Tibial nerve (tissue), 4 donors: Measurements from ENCODE around the gene PLS1.

Source experiments
- EP300 ChIP-seq, 2 donors: sonication (generic); formaldehyde crosslinking; IDR thresholded peaks; one replicate each; pipeline ENCODE4 v1.6.1; 2017; ENCODE audit warnings: antibody characterized with exemption in 2 of 2, mild to moderate bottlenecking in 1 of 2
- POLR2A ChIP-seq, 2 donors: fragments of 450-650 bp; IDR thresholded peaks; one replicate each; pipeline ENCODE4 v1.6.1; 2017; ENCODE audit warnings: antibody characterized with exemption in 2 of 2, mild to moderate bottlenecking in 2 of 2, moderate library complexity in 2 of 2
- TF ChIP-seq, protein P1 (sequence below), 5 experiments: fragments of 200-600 bp in 3 of 5; fragments of 450-650 bp in 2 of 5; sonication (generic) in 3 of 5; IDR thresholded peaks; one replicate each; pipeline ENCODE4 v1.5.1; 2016 to 2019; ENCODE audit warnings: antibody characterized with exemption in 5 of 5, mild to moderate bottlenecking in 3 of 5, moderate library complexity in 2 of 5

- TF ChIP-seq POLR2A (IDR thresholded peaks at IDR 0.05) (no peak), EP300 (IDR thresholded peaks at IDR 0.05) (no peak)
- TF ChIP-seq, protein P1, sequence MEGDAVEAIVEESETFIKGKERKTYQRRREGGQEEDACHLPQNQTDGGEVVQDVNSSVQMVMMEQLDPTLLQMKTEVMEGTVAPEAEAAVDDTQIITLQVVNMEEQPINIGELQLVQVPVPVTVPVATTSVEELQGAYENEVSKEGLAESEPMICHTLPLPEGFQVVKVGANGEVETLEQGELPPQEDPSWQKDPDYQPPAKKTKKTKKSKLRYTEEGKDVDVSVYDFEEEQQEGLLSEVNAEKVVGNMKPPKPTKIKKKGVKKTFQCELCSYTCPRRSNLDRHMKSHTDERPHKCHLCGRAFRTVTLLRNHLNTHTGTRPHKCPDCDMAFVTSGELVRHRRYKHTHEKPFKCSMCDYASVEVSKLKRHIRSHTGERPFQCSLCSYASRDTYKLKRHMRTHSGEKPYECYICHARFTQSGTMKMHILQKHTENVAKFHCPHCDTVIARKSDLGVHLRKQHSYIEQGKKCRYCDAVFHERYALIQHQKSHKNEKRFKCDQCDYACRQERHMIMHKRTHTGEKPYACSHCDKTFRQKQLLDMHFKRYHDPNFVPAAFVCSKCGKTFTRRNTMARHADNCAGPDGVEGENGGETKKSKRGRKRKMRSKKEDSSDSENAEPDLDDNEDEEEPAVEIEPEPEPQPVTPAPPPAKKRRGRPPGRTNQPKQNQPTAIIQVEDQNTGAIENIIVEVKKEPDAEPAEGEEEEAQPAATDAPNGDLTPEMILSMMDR (IDR thresholded peaks at IDR 0.05) = no peak
Observed at GRCh38 chr3:142754494-142754893, 158.3 kb downstream of the PLS1 start.
